Loucy (cell line): ENCODE measurements around the gene MYH10.

ENCODE experiments used
- H2AFZ ChIP-seq: fragments of 200-600 bp; sonication (generic); 2 replicates; pipeline ENCODE4 v1.6.0; 2016; ENCODE audit warnings: antibody characterized with exemption, mild to moderate bottlenecking, low read length, moderate library complexity
- H3F3A ChIP-seq: fragments of 200-600 bp; 2 replicates; pipeline ENCODE4 v1.6.0; 2016; ENCODE audit warnings: antibody characterized with exemption, low read depth, mild to moderate bottlenecking
- H3K27me3 ChIP-seq: fragments of 200-600 bp; sonication (generic); 2 replicates; pipeline ENCODE4 v1.6.1; 2014; ENCODE audit warnings: low read length, mild to moderate bottlenecking; ENCODE audit not compliant: insufficient read depth, poor library complexity, severe bottlenecking
- H3K36me3 ChIP-seq: fragments of 200-600 bp; sonication (generic); 2 replicates; pipeline ENCODE4 v1.6.1; 2016; ENCODE audit warnings: low read length; ENCODE audit not compliant: insufficient read depth
- H3K4me1 ChIP-seq: fragments of 200-600 bp; sonication (generic); 2 replicates; pipeline ENCODE4 v1.5.1; 2014; ENCODE audit warnings: low read length, mild to moderate bottlenecking; ENCODE audit not compliant: insufficient read depth, poor library complexity, severe bottlenecking
- H3K4me2 ChIP-seq: fragments of 200-600 bp; sonication (generic); 2 replicates; pipeline ENCODE4 v1.6.0; 2014; ENCODE audit warnings: antibody characterized with exemption, low read length, low read depth, mild to moderate bottlenecking; ENCODE audit not compliant: poor library complexity, severe bottlenecking
- H3K4me3 ChIP-seq: fragments of 200-600 bp; sonication (generic); 2 replicates; pipeline ENCODE4 v1.5.1; 2014; ENCODE audit warnings: low read length, mild to moderate bottlenecking, mixed read lengths; ENCODE audit not compliant: poor library complexity, severe bottlenecking
- H3K79me2 ChIP-seq: fragments of 200-600 bp; sonication (generic); 2 replicates; pipeline ENCODE4 v1.6.1; 2014; ENCODE audit warnings: low read length; ENCODE audit not compliant: insufficient read depth
- H3K9ac ChIP-seq: fragments of 200-600 bp; sonication (generic); 2 replicates; pipeline ENCODE4 v1.6.0; 2014; ENCODE audit warnings: mild to moderate bottlenecking, low read depth, low read length, moderate library complexity; ENCODE audit not compliant: poor library complexity, severe bottlenecking
- H3K9me2 ChIP-seq: fragments of 200-600 bp; sonication (generic); replicated peaks from 2 replicates; pipeline ENCODE4 v1.6.1; 2016; ENCODE audit warnings: low read depth, low read length, mixed read lengths
- H3K9me3 ChIP-seq: fragments of 200-600 bp; sonication (generic); 2 replicates; pipeline ENCODE4 v1.6.1; 2014; ENCODE audit warnings: mild to moderate bottlenecking, antibody characterized with exemption, low read length, low read depth; ENCODE audit not compliant: insufficient read depth
- H4K20me1 ChIP-seq: fragments of 200-600 bp; sonication (generic); 2 replicates; pipeline ENCODE4 v1.6.0; 2014; ENCODE audit warnings: antibody characterized with exemption, low read length, mild to moderate bottlenecking; ENCODE audit not compliant: insufficient read depth, poor library complexity, severe bottlenecking
- EZH2phosphoT487 ChIP-seq: fragments of 200-600 bp; IDR thresholded peaks from 2 replicates; pipeline ENCODE4 v1.6.1; 2018; ENCODE audit warnings: antibody characterized with exemption, mild to moderate bottlenecking, moderate library complexity, borderline replicate concordance
- TF ChIP-seq, protein P1 (sequence below): fragments of 200-600 bp; sonication (generic); conservative IDR thresholded peaks from 2 replicates; pipeline ENCODE4 v1.5.1; 2014; ENCODE audit warnings: mild to moderate bottlenecking, antibody characterized with exemption, low read length

MYH10 gene

DNA sequence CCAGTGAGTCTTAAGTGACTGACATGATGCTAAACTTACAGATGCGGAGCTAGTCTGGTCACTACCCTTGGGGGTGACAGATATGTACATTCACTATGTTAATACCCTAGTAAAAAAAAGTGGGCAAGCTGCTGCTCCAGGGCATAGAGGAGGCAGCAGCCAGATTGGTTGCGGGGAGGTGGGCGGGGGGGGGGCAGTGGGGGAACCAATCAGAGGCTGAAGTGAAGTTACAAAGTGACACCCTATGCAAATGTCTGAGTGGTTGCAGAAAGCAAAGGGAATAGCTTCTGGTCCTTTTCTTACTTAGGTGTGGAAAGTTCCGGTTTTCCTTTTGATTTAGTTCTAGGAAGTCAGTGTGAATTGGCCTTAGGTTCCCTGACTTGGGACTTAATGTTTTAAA, 182.7 kb downstream of the MYH10 start:
- no peak for TF ChIP-seq EZH2phosphoT487
- H3K36me3 ChIP-seq: peaks cover 73% of the 10 kb centered on the region
- no peaks in the 10 kb centered on the region for H3K9me3 ChIP-seq
- H2AFZ ChIP-seq: no peak overlapping the region
- peaks cover 7% of the 10 kb centered on the region for H4K20me1 ChIP-seq
- H3K27me3 ChIP-seq: no peaks in the 10 kb centered on the region
- no peaks in the 10 kb centered on the region for H3F3A ChIP-seq
- peaks cover 7% of the 10 kb centered on the region for H3K4me1 ChIP-seq
- peak overlapping the region; percentile 17 for H3K4me2 ChIP-seq
- H3K4me3 ChIP-seq: peak overlapping the region; percentile 2
- peak overlapping the region; percentile 28 for H3K9ac ChIP-seq
- no peaks in the 10 kb centered on the region for H3K9me2 ChIP-seq
- H3K79me2 ChIP-seq: peaks cover 12% of the 10 kb centered on the region; the same call in 1 of the 2 replicates

DNA sequence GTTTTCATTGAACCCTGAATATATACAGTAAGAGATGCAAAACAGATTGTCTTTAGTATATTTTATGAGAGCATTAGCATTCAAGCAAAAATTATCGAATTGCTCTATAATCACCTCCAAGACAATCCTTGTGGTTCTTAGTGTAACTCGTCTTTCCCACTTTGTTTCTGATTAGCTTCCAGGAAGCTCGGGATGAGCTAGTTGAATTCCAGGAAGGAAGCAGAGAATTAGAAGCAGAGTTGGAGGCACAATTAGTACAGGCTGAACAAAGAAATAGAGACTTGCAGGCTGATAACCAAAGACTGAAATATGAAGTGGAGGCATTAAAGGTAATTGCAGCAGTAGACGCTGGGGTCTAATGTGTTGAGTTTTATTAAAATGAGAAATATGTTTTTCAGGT, 185.0 kb downstream of the MYH10 start:
- TF ChIP-seq, protein P1, sequence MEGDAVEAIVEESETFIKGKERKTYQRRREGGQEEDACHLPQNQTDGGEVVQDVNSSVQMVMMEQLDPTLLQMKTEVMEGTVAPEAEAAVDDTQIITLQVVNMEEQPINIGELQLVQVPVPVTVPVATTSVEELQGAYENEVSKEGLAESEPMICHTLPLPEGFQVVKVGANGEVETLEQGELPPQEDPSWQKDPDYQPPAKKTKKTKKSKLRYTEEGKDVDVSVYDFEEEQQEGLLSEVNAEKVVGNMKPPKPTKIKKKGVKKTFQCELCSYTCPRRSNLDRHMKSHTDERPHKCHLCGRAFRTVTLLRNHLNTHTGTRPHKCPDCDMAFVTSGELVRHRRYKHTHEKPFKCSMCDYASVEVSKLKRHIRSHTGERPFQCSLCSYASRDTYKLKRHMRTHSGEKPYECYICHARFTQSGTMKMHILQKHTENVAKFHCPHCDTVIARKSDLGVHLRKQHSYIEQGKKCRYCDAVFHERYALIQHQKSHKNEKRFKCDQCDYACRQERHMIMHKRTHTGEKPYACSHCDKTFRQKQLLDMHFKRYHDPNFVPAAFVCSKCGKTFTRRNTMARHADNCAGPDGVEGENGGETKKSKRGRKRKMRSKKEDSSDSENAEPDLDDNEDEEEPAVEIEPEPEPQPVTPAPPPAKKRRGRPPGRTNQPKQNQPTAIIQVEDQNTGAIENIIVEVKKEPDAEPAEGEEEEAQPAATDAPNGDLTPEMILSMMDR: no peak
- TF ChIP-seq EZH2phosphoT487: no peak
- no peak overlapping the region for H3K9ac ChIP-seq
- H3K4me2 ChIP-seq: no peak overlapping the region
- H3K27me3 ChIP-seq: no peaks in the 10 kb centered on the region
- peaks cover 54% of the 10 kb centered on the region for H3K36me3 ChIP-seq
- peaks cover 23% of the 10 kb centered on the region for H4K20me1 ChIP-seq
- H3F3A ChIP-seq: no peaks in the 10 kb centered on the region
- H3K4me1 ChIP-seq: peaks cover 22% of the 10 kb centered on the region
- no peaks in the 10 kb centered on the region for H3K9me2 ChIP-seq
- H2AFZ ChIP-seq: no peak overlapping the region
- H3K4me3 ChIP-seq: no peak overlapping the region
- H3K9me3 ChIP-seq: no peaks in the 10 kb centered on the region
- H3K79me2 ChIP-seq: peaks cover 32% of the 10 kb centered on the region; the same call in 1 of the 2 replicates

DNA sequence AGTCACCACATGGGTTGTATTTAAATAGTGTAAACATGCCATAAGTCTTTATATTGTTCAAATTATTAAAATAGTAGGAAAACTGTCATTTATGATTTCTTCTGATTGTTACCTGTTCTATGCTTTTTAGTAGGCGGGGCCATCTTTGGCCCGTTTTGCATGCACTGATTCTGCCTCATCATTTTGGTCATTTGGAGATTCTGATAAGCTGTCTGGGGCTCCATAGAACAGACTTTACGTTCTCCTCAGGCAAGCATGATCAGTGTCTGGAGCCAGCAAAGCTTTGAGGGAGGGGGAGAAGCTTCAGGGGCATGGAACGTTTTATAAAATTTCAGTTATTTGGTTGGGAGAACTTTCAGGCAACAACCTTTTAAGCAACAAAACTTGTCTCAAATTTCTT, 186.0 kb downstream of the MYH10 start:
- no peak overlapping the region for H3K9ac ChIP-seq
- TF ChIP-seq EZH2phosphoT487: no peak
- TF ChIP-seq, protein P1: no peak
- H3F3A ChIP-seq: no peaks in the 10 kb centered on the region
- peaks cover 41% of the 10 kb centered on the region; the same call in 1 of the 2 replicates for H3K79me2 ChIP-seq
- no peaks in the 10 kb centered on the region for H3K9me2 ChIP-seq
- H3K4me2 ChIP-seq: no peak overlapping the region
- no peaks in the 10 kb centered on the region for H3K27me3 ChIP-seq
- peaks cover 51% of the 10 kb centered on the region for H3K36me3 ChIP-seq
- no peaks in the 10 kb centered on the region for H3K9me3 ChIP-seq
- no peak overlapping the region for H3K4me3 ChIP-seq
- H2AFZ ChIP-seq: no peak overlapping the region
- H3K4me1 ChIP-seq: peaks cover 29% of the 10 kb centered on the region
- H4K20me1 ChIP-seq: peaks cover 27% of the 10 kb centered on the region

DNA sequence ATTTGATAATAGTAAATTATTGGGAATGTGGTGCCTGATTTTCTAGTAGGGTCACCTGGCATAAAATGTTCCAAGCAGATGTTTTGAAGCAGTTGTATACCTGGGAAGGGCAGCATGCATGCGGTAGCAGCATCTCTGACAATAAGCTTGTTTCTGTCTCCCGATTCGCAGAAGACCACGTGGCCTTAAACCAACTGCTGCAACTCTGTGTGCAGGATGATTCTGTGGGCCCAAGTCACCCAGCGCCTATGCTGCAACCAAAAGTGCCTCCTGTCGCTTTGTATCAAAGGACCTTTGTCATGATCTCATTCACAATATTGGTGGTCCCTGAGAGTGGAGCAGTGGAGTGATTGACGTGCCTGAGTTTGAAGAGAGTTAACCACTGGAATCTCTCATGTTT, 186.8 kb downstream of the MYH10 start:
- H3K27me3 ChIP-seq: no peaks in the 10 kb centered on the region
- no peak overlapping the region for H3K9ac ChIP-seq
- H3K36me3 ChIP-seq: peaks cover 44% of the 10 kb centered on the region
- no peaks in the 10 kb centered on the region for H3F3A ChIP-seq
- H3K79me2 ChIP-seq: peaks cover 48% of the 10 kb centered on the region
- peak overlapping the region; percentile 39 for H3K4me2 ChIP-seq
- peaks cover 27% of the 10 kb centered on the region for H4K20me1 ChIP-seq
- H3K4me3 ChIP-seq: no peak overlapping the region
- no peak overlapping the region for H2AFZ ChIP-seq
- no peaks in the 10 kb centered on the region for H3K9me2 ChIP-seq
- TF ChIP-seq, protein P1: no peak
- TF ChIP-seq EZH2phosphoT487: no peak
- peaks cover 31% of the 10 kb centered on the region for H3K4me1 ChIP-seq
- no peaks in the 10 kb centered on the region for H3K9me3 ChIP-seq
